Panc1 (cell line): ENCODE data around the gene MAB21L2. TPM values are rescaled to one million over a fixed set of nuclear protein-coding genes. Genes with fewer than 3 reads are reported as not detected.

Source experiments
- ATAC-seq: fragments of 200-7000 bp; cut with Tn5 transposase; 2 replicates; pipeline ENCODE4 v1.9.1; 2020; ENCODE audit warnings: mild to moderate bottlenecking, moderate library complexity
- BruUV-seq: library from RNA; stranded (reverse); fragments of 400-500 nt; replicated peaks from 2 replicates; lab custom pipeline; 2021; lab: Mats Ljungman, UMichigan
- CTCF ChIA-PET: fragments of 300-600 bp; sonication (Branson Sonifier 250); formaldehyde crosslinking; loops from one replicate; lab custom pipeline; 2022; ENCODE audit warnings: antibody characterized with exemption; lab: Charles Lee
- POLR2A ChIA-PET: fragments of 300-600 bp; sonication (Branson Sonifier 250); formaldehyde crosslinking; loops from one replicate; lab custom pipeline; 2022; ENCODE audit warnings: antibody characterized with exemption; lab: Charles Lee
- DNase-seq: peaks from one replicate; pipeline ENCODE4 v3.0.0-alpha.2; 2010; ENCODE audit warnings: low read depth, low spot score
- H3K27ac ChIP-seq: 2 replicates; pipeline ENCODE4 v1.5.1; 2011; ENCODE audit warnings: mild to moderate bottlenecking, low read length, inconsistent platforms
- H3K27me3 ChIP-seq: fragments of 200-500 bp; sonication (Bioruptor generic); 2 replicates; pipeline ENCODE4 v1.6.0; 2014; ENCODE audit warnings: low read length, inconsistent platforms; ENCODE audit not compliant: control insufficient read depth, insufficient read depth
- H3K36me3 ChIP-seq: fragments of 200-500 bp; sonication (Bioruptor generic); 2 replicates; pipeline ENCODE4 v1.5.1; 2014; ENCODE audit warnings: inconsistent platforms, mild to moderate bottlenecking, low read length, moderate library complexity; ENCODE audit not compliant: control insufficient read depth, insufficient read depth
- H3K4me1 ChIP-seq: 2 replicates; pipeline ENCODE4 v1.5.1; 2011; ENCODE audit warnings: inconsistent platforms, mild to moderate bottlenecking, low read length, moderate library complexity; ENCODE audit not compliant: control insufficient read depth, insufficient read depth
- H3K4me3 ChIP-seq, 2 experiments: 2 replicates each; pipeline ENCODE4 v1.5.1; 2011 to 2012; ENCODE audit warnings: low read depth in 2 of 2, low read length in 2 of 2, mild to moderate bottlenecking in 2 of 2, inconsistent platforms in 1 of 2, moderate library complexity in 1 of 2
- H3K9me3 ChIP-seq: fragments of 200-500 bp; sonication (Bioruptor generic); 2 replicates; pipeline ENCODE4 v1.5.1; 2014; ENCODE audit warnings: low read depth, mild to moderate bottlenecking, inconsistent platforms, low read length, moderate library complexity; ENCODE audit not compliant: control insufficient read depth, insufficient read depth
- POLR2AphosphoS5 ChIP-seq: IDR thresholded peaks from 2 replicates; pipeline ENCODE4 v1.6.1; 2012; ENCODE audit warnings: mild to moderate bottlenecking, low read depth, low read length, moderate library complexity
- SIN3A ChIP-seq: IDR thresholded peaks from 2 replicates; pipeline ENCODE4 v1.6.1; 2012; ENCODE audit warnings: low read depth, mild to moderate bottlenecking, low read length, moderate library complexity, borderline replicate concordance; ENCODE audit not compliant: insufficient read depth
- TCF7L2 ChIP-seq: IDR thresholded peaks from 2 replicates; pipeline ENCODE4 v1.6.1; 2011; ENCODE audit warnings: mild to moderate bottlenecking, low read depth, low read length, inconsistent platforms
- in situ Hi-C: cut with HindIII; loops from 2 replicates; pipeline ENCODE4 v1.10.0; 2016; ENCODE audit warnings: low sequenced_read_pairs, low pct_unique_long_range_greater_than_20kb
- intact Hi-C: fragments of 100-400 bp; cut with micrococcal nuclease; formaldehyde crosslinking; loops from one replicate; pipeline ENCODE4 v1.10.0; 2022; ENCODE audit not compliant: unreplicated experiment
- total RNA-seq: library from RNA; stranded (reverse); gene quantifications from one replicate; pipeline ENCODE4 v1.2.1, GENCODE V29; 2021; ENCODE audit not compliant: unreplicated experiment
- TF ChIP-seq, protein P1 (sequence below), 2 experiments: IDR thresholded peaks; 2 replicates each; pipeline ENCODE4 v1.6.1; 2011 to 2012; ENCODE audit warnings: low read depth in 2 of 2, control low read depth in 1 of 2, low read length in 1 of 2, mild to moderate bottlenecking in 1 of 2, moderate library complexity in 1 of 2; ENCODE audit not compliant: insufficient read depth in 1 of 2
- TF ChIP-seq, protein P2 (sequence below): fragments of 450-650 bp; IDR thresholded peaks from 2 replicates; pipeline ENCODE4 v1.5.1; 2017; ENCODE audit warnings: mild to moderate bottlenecking

Gene MAB21L2
- total RNA-seq, 1 experiment from 2014 or later = not detected

DNA sequence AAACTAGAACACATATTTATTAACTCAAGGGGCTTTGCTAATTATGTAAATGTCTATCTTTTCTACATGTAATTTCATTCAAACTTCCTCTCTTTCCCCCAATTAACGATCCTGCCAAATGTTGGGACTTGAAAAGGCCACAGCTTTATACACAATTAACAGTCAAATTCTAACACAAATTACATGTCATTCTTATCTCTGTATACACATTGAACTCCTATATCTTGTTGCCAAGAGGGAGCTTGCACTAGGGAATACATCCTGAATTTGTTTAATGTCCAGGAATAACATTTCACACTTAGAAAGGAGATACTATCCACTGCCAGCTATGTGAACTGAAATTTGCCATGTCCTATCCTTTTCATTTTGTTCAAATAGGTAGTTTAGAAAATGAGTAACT, 38.9 kb upstream of the MAB21L2 start:
- H3K27ac ChIP-seq = no peak overlapping the region
- no peaks in the 10 kb centered on the region for H3K36me3 ChIP-seq
- POLR2A ChIA-PET = no interaction called here
- CTCF ChIA-PET = no interaction called here
- no peak for TF ChIP-seq POLR2AphosphoS5
- TF ChIP-seq, protein P1, sequence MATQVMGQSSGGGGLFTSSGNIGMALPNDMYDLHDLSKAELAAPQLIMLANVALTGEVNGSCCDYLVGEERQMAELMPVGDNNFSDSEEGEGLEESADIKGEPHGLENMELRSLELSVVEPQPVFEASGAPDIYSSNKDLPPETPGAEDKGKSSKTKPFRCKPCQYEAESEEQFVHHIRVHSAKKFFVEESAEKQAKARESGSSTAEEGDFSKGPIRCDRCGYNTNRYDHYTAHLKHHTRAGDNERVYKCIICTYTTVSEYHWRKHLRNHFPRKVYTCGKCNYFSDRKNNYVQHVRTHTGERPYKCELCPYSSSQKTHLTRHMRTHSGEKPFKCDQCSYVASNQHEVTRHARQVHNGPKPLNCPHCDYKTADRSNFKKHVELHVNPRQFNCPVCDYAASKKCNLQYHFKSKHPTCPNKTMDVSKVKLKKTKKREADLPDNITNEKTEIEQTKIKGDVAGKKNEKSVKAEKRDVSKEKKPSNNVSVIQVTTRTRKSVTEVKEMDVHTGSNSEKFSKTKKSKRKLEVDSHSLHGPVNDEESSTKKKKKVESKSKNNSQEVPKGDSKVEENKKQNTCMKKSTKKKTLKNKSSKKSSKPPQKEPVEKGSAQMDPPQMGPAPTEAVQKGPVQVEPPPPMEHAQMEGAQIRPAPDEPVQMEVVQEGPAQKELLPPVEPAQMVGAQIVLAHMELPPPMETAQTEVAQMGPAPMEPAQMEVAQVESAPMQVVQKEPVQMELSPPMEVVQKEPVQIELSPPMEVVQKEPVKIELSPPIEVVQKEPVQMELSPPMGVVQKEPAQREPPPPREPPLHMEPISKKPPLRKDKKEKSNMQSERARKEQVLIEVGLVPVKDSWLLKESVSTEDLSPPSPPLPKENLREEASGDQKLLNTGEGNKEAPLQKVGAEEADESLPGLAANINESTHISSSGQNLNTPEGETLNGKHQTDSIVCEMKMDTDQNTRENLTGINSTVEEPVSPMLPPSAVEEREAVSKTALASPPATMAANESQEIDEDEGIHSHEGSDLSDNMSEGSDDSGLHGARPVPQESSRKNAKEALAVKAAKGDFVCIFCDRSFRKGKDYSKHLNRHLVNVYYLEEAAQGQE (IDR thresholded peaks at IDR 0.05; ENCODE audit: insufficient read depth in 1 of 2, low read depth in 2 of 2, low read length in 1 of 2) = no peak
- TF ChIP-seq, protein P2, sequence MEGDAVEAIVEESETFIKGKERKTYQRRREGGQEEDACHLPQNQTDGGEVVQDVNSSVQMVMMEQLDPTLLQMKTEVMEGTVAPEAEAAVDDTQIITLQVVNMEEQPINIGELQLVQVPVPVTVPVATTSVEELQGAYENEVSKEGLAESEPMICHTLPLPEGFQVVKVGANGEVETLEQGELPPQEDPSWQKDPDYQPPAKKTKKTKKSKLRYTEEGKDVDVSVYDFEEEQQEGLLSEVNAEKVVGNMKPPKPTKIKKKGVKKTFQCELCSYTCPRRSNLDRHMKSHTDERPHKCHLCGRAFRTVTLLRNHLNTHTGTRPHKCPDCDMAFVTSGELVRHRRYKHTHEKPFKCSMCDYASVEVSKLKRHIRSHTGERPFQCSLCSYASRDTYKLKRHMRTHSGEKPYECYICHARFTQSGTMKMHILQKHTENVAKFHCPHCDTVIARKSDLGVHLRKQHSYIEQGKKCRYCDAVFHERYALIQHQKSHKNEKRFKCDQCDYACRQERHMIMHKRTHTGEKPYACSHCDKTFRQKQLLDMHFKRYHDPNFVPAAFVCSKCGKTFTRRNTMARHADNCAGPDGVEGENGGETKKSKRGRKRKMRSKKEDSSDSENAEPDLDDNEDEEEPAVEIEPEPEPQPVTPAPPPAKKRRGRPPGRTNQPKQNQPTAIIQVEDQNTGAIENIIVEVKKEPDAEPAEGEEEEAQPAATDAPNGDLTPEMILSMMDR = no peak
- TF ChIP-seq SIN3A = no peak
- TF ChIP-seq TCF7L2 = no peak
- no peak for DNase-seq
- ATAC-seq = no peak
- no peak overlapping the region for H3K4me3 ChIP-seq
- intact Hi-C loops = no loop called here
- no peaks in the 10 kb centered on the region for H3K4me1 ChIP-seq
- no peaks in the 10 kb centered on the region for H3K9me3 ChIP-seq
- in situ Hi-C loops = no loop called here
- BruUV-seq = no TSS peak
- H3K27me3 ChIP-seq = no peaks in the 10 kb centered on the region

DNA sequence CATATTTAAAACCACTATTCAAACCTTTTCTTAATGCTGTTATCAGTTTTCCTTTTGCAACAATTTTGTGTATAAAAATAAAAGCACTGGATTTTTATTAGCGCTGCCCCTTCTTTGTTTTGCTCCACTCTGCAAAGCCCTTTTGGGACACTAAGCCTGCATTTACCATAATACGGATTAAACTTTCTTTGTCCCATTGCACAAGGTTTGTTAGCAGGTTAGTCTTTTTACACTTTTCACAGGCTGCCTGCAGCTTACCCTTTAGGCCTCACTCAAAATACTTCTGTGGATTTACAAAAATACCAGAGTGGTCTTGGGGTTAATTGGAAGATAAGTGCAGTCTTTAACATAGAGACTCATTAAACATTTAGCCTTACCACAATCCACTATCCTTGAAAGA, 35.7 kb upstream of the MAB21L2 start:
- intact Hi-C loops = no loop called here
- CTCF ChIA-PET = no interaction called here
- in situ Hi-C loops = no loop called here
- Histone ChIP-seq H3K4me3 (no peak overlapping the region), H3K36me3 (no peaks in the 10 kb centered on the region), H3K4me1 (no peaks in the 10 kb centered on the region), H3K27ac (no peak overlapping the region), H3K9me3 (no peaks in the 10 kb centered on the region), H3K27me3 (no peaks in the 10 kb centered on the region)
- ATAC-seq = no peak
- no TSS peak for BruUV-seq
- POLR2A ChIA-PET = no interaction called here
- no peak for TF ChIP-seq TCF7L2
- TF ChIP-seq POLR2AphosphoS5 = no peak
- TF ChIP-seq, protein P1 (IDR thresholded peaks at IDR 0.05; ENCODE audit: insufficient read depth in 1 of 2, low read depth in 2 of 2, low read length in 1 of 2) = no peak
- no peak for TF ChIP-seq SIN3A
- TF ChIP-seq, protein P2 = no peak
- no peak for DNase-seq
